NT2/D1 (cell line): ENCODE data around the gene ARL4A.

Source experiments
- SUZ12 ChIP-seq: IDR thresholded peaks from 2 replicates; pipeline ENCODE4 v1.6.1; 2011; ENCODE audit not compliant: insufficient read length, insufficient read depth; ENCODE audit errors: extremely low read depth
- YY1 ChIP-seq: IDR thresholded peaks from 2 replicates; pipeline ENCODE4 v1.6.1; 2011; ENCODE audit not compliant: insufficient read length, insufficient read depth

DNA sequence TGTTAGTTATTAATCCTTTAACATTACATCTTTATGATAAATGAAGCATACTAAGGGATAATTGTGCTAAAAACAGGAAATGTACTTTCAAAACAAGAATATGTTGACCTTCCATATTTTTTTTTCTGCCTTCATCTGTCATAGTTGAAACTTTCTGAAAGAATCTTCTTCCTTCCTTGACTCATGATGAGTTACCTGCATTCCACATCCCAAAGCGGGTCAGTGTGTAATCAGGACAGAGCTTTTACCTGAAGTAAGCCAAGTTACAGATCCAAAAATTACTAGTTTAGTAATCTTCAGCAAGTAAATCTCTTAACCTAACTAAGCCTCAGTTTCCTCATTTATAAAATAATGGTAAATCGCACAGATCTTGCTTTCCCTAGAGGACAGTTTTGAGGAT, 13.4 kb upstream of the ARL4A start:
- no peak for TF ChIP-seq YY1
- no peak for TF ChIP-seq SUZ12
